ENCODE results near the gene ADSL.
A peak's percentile ranks its signal among the peaks of the same experiment; 100 is the strongest.
"Not testable (repeated sequence)": the region's sequence is repeated elsewhere in the genome, so short reads cannot be mapped to it uniquely, and the experiment has no call there.

ADSL gene

DNA sequence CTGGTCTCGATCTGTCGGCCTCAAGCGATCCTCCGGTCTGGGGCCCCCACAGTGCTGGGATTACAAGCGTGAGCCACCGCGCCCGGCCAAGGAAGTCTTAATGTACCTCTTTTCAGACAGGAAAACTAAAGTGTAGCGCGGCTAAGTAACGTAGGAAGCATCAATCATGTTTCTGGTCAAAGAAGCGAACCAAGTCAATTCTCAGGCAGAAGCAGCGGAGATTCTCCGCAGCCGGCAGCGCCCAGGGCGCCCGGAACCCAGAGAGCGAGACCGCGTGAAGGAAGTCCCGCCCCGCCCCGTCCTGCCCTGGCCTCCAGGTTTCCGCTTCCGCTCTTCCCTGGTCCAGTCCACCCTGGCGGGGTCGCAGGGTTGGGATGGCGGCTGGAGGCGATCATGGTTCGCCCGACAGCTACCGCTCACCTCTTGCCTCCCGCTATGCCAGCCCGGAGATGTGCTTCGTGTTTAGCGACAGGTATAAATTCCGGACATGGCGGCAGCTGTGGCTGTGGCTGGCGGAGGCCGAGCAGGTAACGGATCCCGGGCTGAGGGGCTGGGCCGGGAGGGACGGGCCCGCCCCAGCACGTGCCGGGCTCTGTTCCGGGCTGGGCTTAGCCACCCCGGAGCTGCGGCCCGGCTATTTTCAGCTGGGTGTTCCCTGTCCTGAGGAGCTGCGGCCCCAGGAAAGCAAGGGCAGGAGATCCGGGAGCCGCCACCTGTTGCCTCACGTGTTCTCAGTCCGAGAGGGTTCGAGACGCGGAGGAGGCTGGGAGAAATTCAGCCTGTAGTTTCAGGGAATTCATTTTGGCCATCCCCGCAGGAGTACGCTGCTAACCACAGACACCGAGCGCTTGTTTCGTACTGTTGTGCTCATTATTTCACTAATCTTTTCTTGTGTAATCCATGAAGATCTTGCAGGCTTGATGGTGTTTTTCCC is at the start of gene ADSL:
Gene ADSL (plus strand): TSS at position 316 of the 934 bp plus-strand sequence. CDS start 59 bp downstream, at position 375.
- peak; percentile 78 to 89 for DNase-seq

DNA sequence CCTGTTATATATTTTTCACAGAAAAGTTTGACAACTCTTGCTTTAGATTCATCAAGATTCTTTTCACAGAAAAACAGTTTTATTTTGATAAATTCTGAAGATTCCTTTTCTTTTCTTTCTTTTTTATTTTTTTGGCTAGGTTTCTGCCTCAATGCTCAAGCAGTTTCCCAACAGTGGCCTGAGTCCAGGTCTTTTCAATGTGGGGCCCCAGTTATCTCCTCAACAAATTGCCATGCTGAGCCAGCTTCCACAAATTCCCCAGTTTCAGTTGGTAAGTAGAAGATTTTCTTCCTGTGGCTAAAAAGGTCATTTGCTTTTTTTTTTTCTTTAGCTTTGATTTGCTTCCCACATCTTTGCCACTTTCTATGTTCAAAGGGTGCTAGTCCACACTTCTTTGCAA is 46.0 kb upstream of the ADSL start:
- no peak for DNase-seq

DNA sequence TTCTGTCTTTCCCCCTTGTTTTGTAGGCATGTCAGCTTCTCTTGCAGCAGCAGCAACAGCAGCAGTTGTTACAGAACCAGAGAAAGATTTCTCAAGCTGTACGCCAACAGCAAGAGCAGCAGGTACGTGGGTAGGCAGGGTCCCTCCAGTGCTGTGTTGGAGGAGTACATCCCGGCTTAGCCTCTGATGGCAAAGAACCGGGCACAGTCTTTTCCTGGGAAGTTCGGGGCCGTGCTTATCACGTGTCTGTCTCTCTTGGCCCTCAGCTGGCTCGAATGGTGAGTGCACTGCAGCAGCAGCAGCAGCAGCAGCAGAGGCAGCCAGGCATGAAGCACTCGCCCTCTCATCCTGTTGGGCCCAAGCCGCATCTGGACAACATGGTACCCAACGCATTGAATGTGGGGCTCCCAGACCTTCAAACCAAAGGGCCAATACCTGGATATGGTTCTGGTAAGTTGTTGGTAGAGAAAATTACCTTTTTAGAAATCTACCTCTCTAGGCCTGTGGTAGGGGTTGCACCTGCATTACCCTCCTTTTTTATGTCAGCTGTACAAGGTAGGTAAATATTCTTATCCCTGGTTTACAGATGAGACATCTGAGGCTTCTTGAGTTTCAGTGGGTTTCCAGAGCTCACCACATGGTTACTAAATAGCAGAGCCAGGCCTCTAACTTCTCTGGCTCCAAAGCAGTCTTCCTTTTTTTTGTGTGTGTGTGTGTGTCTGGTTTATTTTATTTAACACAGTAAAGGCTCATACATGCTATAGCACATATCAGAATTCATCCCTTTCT is 45.2 kb upstream of the ADSL start:
- no peak for DNase-seq

GRCh38 chr22:40302149-40302548 is 44.2 kb upstream of the ADSL start:
- DNase-seq: no peak

DNA sequence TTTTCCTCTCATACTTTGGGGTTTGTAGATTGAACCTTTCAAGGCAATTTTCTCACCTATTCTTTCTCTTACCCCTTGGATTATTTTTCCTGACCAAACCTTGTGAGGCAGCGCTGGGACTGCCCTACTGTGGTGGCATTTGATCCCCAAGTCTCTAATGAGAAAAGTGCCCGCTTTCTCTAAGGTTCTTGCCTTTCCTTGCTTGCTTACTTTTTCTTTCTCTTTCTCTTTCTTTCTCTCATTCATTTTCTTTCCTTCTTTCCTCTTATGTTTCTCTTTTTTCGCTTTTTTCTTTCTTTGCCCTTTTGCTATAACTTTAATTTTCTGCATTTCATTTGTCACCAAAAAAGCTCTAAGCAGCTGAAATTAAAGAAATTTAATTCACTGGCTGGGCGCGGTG is 40.7 kb upstream of the ADSL start:
- DNase-seq: no peak

DNA sequence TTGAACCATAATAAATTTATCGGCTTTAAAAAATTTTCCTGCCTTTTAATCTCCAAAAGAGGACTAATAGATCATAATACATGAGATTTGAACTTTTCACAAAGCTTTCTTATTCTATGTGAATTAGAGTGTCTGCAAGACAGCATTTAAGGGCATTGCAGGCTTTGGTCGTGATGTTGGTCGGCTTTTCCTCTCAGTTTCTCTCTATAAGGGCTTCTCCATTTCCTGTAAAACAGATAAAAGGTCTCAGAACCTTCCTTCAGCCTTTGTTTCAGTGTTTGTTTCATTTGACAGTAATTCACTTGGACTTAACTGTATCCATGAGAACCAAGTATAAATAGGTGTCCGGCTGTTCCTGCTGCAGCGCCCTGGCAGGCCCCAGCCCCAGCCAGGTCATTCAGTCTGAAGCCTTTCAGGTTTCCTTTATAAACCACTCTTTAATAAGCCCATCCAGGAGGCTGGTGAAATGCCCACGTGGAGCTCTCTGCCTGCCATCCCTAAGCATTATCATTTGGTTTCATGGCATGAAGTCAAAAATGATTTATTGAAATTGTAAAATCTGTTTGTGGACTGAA is 37.2 kb upstream of the ADSL start:
- DNase-seq: no peak

GRCh38 chr22:40309631-40310030 is 36.7 kb upstream of the ADSL start:
- no peak for DNase-seq

DNA sequence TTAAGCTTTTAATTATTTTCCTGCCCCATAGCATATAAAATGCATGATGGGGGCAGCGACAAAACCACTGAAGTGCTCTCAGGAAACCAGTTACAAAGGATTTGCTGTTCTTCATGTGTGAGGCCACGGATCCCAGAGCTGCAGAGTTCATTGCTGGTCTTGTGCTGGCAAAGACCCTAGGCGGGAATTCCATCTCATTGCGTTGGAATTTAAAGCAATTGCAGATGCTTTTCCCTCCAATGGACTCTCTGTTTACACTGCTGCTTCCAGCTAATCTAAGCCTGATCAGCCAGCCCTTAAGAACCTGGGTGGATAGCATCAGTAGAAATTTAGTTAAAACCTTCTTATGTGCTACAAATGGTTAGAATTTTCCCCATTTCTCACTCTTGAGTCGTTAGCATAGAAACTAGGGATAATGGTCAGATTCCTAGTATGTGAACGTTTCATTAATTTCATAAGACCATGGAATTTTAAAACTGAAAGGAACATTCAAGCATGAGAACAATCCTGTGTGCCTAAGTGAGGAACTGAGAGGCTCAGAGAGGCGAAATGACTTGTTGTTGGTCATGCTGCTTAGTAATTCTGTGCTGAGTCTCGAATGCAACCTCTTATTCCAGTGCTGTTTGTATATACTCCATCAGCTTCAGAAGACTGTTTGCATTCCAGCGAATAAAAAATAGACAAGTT is 36.1 kb upstream of the ADSL start:
- no peak for DNase-seq

GRCh38 chr22:40310768-40311120 is 35.6 kb upstream of the ADSL start:
- DNase-seq: no peak

GRCh38 chr22:40311646-40312045 is 34.7 kb upstream of the ADSL start:
- not testable (repeated sequence) for DNase-seq

GRCh38 chr22:40312050-40312449 is 34.2 kb upstream of the ADSL start:
- no peak for DNase-seq

- peak; percentile 35 to 50 for DNase-seq
Measured at GRCh38 chr22:40313007-40313406, 33.3 kb upstream of the ADSL start.

GRCh38 chr22:40314041-40314440 is 32.3 kb upstream of the ADSL start:
- peak; percentile 36 to 62 for DNase-seq

GRCh38 chr22:40320687-40321086 is 25.6 kb upstream of the ADSL start:
- DNase-seq: no peak

GRCh38 chr22:40322021-40322420 is 24.3 kb upstream of the ADSL start:
- no peak for DNase-seq

DNA sequence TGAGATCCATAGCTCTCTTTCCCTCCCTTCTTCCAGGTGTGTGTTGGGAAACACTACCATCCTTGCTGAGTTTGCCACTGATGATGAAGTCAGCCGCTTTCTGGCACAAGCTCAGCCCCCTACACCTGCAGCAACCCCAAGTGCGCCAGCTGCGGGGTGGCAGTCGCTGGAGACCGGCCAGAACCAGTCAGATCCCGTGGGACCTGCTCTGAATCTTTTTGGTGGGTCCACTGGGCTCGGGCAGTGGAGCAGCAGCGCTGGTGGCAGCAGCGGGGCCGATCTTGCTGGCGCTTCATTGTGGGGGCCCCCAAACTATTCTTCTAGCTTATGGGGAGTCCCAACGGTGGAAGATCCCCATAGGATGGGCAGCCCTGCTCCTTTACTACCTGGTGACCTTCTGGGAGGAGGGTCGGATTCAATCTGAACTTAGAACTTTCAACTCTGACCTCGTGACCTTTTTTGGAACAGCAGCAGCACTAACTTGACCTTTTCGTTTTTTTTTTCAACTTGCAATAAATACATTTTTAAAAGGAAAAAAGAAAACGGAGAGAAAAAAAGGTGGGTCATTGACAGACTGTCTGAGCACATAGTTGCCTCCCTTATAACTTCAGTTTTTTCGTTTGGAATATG is 23.4 kb upstream of the ADSL start:
- DNase-seq: no peak

DNA sequence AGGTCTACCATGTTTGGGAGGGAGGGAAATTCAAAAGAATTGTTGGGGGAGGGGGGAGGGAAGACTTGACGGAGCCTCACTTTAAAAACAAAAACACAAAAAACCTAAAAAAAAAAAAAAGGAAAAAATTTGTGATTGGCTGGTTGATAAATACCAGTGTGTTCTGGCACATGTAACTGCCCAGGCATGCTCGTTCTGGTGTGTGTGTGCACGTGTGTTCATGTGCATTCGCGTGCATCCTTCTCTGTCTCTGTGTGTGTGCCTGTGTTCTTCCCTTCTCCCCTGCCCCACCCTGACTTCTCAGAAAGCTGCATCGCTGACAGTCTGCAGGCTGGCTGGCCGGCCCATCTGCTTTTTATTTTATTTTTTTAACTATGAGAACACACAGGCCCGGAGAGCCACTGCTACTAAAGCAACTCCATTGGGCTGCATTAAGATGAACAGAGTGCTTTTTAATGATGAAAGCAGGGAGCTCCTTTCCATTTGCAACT is 22.6 kb upstream of the ADSL start:
- no peak for DNase-seq

DNA sequence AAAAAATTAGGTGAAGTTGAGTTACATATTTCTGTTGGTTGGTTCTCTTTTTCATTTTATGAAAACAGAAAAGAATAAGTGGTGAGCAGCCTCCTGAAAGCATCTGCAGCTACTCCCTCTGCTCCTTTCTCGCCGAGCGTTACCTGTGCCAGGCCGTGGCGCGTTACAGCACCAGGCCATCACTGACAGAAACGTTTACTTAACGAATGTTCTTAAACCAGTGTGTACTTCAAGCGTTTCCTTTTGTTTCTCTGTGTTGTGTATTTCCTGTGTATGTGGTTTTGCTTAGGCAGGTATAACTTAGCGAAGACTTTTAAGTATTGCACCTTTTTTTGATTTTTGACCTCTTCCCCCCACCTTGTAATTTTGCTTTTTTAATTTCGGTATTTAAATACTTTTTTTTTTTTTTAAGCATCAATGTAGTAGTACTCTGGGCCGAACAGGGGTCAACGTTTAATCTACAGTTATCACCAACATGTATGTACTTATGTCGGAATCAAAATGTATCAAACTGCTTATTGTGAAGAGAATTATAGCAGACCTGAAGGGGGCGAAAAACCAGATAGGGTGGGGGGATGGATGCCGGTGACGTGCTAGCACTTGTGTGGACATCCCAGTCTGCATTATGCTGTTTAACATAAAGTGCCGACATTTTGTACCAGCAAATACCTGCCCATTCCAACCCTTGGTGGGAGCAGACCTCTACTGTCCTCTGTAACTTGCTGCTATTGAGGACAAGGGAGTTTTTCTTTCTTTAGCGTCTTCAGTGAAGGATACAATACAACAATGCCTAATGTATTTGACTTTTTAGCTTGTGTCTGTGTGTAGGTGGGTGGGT is 21.6 kb upstream of the ADSL start:
- no peak for DNase-seq

GRCh38 chr22:40325315-40325714 is 21.0 kb upstream of the ADSL start:
- DNase-seq: no peak

GRCh38 chr22:40326905-40327735 is 19.2 kb upstream of the ADSL start:
- no peak for DNase-seq
